ENCODE measurements around the gene GNB1. TPM values are rescaled to one million over a fixed set of nuclear protein-coding genes. Genes with fewer than 3 reads are reported as not detected.

Gene GNB1
- total RNA-seq, 1 experiment from 2014 or later, result 400 TPM

DNA sequence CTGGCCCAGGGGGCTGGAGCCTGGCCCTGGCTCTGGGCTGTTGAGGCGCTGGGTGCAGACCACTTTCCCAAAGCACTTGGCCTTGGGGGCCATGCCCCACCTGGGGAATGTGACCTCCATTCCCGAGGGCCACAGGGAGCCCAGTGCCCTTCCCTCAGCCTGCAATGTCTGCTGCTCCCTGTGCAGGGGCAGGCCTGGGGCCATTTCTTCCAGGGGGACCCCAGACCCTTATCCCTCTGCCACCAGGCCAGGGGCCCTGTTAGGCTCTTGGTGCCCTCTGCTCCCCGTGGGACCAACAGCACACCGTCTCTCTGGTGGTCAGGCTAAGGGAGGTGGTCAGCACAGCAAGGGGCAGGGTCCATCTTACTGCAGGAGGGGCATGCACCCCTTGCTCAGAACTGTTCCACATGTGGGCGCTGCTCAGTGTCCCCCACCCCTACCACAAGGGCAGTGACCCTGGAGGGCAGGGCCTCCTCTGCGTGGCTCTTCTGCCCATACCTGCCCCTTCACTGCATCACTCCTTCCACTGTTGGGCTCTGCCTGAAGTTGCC is 29.2 kb upstream of the GNB1 start:
- Mint-ChIP-seq H3K4me1 (peaks cover 2 to 16% of the 10 kb centered on the region in 2 experiments; a peak in 3 of 4 replicates), H3K9me3 (no peaks in the 10 kb centered on the region; a peak in 1 of 5 replicates), H3K4me3 (no peak overlapping the region), H3K36me3 (ENCODE audit: insufficient read depth in 1 of 3, low read depth in 3 of 3) (no peaks in the 10 kb centered on the region; a peak in 1 of 7 replicates), H3K27me3 (ENCODE audit: low read depth) (peaks cover 4% of the 10 kb centered on the region), H3K27ac (no peak overlapping the region)
- no peaks in the 10 kb centered on the region for H3K23me2 ChIP-seq (ENCODE audit: insufficient read length, low read depth, low read length, poor library complexity, severe bottlenecking)
- no peak overlapping the region for H3K4ac ChIP-seq (ENCODE audit: low read depth, low read length)
- H4K91ac ChIP-seq (ENCODE audit: insufficient read length, low read depth, low read length), result no peak overlapping the region
- WGBS (ENCODE audit: extremely low coverage, insufficient read length, low lambda C conversion rate), result no CpG with 5 or more reads among the region's 6 CpGs
- no peak overlapping the region for H2BK120ac ChIP-seq (ENCODE audit: low read depth, low read length, poor library complexity, severe bottlenecking)
- no peak overlapping the region for H3K23ac ChIP-seq (ENCODE audit: insufficient read length, low read depth, low read length)
- no peak overlapping the region for H2BK12ac ChIP-seq (ENCODE audit: insufficient read length, low read depth, low read length)
- H4K5ac ChIP-seq (ENCODE audit: insufficient read length, low read depth, low read length), result no peak overlapping the region
- H3K56ac ChIP-seq (ENCODE audit: insufficient read length, low read depth, low read length), result no peak overlapping the region
- H3T11ph ChIP-seq (ENCODE audit: low read length), result no peak overlapping the region
- no peaks in the 10 kb centered on the region for H3K4me1 ChIP-seq (ENCODE audit: insufficient read depth, low read length)
- no peak overlapping the region for H4K8ac ChIP-seq (replicated peaks; ENCODE audit: insufficient read length, low read depth, low read length)
- TF ChIP-seq, protein P1, sequence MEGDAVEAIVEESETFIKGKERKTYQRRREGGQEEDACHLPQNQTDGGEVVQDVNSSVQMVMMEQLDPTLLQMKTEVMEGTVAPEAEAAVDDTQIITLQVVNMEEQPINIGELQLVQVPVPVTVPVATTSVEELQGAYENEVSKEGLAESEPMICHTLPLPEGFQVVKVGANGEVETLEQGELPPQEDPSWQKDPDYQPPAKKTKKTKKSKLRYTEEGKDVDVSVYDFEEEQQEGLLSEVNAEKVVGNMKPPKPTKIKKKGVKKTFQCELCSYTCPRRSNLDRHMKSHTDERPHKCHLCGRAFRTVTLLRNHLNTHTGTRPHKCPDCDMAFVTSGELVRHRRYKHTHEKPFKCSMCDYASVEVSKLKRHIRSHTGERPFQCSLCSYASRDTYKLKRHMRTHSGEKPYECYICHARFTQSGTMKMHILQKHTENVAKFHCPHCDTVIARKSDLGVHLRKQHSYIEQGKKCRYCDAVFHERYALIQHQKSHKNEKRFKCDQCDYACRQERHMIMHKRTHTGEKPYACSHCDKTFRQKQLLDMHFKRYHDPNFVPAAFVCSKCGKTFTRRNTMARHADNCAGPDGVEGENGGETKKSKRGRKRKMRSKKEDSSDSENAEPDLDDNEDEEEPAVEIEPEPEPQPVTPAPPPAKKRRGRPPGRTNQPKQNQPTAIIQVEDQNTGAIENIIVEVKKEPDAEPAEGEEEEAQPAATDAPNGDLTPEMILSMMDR (conservative IDR thresholded peaks at IDR 0.05), result no peak
- H3K9me3 ChIP-seq (ENCODE audit: control insufficient read depth, low read depth, low read length), result no peaks in the 10 kb centered on the region
- no peak overlapping the region for H2AK5ac ChIP-seq (ENCODE audit: insufficient read length, low read length)
- no peak overlapping the region for H3K14ac ChIP-seq (ENCODE audit: insufficient read depth, low read length)
- H3K79me1 ChIP-seq (ENCODE audit: insufficient read depth, low read depth, low read length, poor library complexity, severe bottlenecking), result no peaks in the 10 kb centered on the region
- H3K9ac ChIP-seq (ENCODE audit: extremely low read depth, insufficient read length, low read length), result no peak overlapping the region
- H2AFZ ChIP-seq (ENCODE audit: low read length), result no peak overlapping the region
- H3K27me3 ChIP-seq (ENCODE audit: insufficient read depth, low read length), result no peaks in the 10 kb centered on the region
- no peak overlapping the region for H2BK5ac ChIP-seq (ENCODE audit: insufficient read length, low read length)
- no peak overlapping the region for H2BK20ac ChIP-seq (ENCODE audit: low read depth, low read length, poor library complexity, severe bottlenecking)
- no peaks in the 10 kb centered on the region for H3K79me2 ChIP-seq (ENCODE audit: insufficient read depth, low read length)
- DNase-seq, result no peak
- H2BK15ac ChIP-seq (ENCODE audit: low read depth, low read length), result no peak overlapping the region
- H3K4me2 ChIP-seq (ENCODE audit: insufficient read depth, insufficient read length, low read length), result peak overlapping the region; percentile 21
- no peak overlapping the region for H3K27ac ChIP-seq (ENCODE audit: insufficient read length, low read depth, low read length)
- no peaks in the 10 kb centered on the region for H4K20me1 ChIP-seq (ENCODE audit: control insufficient read depth, insufficient read depth, insufficient read length)
- H3K18ac ChIP-seq (ENCODE audit: insufficient read length, low read depth, low read length), result no peak overlapping the region

Measured in H9 (cell line).